Measurements from ENCODE around the gene CDC14B. TPM values are rescaled to one million over a fixed set of nuclear protein-coding genes. Genes with fewer than 3 reads are reported as not detected.

Gene CDC14B
- 41.3 TPM for total RNA-seq

DNA sequence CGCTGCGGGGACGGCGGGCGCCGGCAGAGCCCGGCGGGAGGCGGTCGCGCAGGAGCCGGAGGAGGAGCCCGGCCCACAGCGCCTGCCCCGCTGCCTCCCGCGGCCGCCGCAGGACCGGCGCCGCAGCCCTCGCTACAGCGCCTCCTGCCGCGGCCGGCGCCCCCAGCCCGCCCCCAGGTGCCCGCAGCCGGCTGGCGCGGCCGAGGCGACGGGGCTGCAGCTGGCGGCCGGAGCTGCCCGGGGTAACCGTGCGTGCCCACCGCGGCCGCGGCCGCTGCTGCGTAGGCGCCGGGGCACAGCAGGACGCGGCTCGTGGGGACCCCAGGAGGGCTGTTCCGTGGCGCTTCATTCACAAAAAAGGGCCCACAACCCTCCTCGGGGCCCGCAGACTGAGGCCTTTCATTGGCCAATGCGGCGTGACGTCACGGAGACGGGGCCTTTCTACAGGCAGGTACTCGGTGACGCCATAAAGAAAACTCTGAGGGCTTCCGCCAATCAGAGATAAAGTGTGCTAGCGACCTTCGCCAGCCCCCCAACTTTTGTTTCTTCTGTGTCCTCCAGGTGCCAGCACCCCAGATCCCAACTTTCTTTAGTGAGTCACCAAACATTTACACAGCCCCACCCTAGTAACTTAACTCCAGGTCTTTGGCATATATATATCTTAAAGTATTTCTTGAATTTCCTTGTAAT is at the start of gene CDC14B:
Gene CDC14B (minus strand): TSS at position 353 of the 690 bp plus-strand sequence. CDS start 465 bp downstream, outside the sequence.

DNA sequence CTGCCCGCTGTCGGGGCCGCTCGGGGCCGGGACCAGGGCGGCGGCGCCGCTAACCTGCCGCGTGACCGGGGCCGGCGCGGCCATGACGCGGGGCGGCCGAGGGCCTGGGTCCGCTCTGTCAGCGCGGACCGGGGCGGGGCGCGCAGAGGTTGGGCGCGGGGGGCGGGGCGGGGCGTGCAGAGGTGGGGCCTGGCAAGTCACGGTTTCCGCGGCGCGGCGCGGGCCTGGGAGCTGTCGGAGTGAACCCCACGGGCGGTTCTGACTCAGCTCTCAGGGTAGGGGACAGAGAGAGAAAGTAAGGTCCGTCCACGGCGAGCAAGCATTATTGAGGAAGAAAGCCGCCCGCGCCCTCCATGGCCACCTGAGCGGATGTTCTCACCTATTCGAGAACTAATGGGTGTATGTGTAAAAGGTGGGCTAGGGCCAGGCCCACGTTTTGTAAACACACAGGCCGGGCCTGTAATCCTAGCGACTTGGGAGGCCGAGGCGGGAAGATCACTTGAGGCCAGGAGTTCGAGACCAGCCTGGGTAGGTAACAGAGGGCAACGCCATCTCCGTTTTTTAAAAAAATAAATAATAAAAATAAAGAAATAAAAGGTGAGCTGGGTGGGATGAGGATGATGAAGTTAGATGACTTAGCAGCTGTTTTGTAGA is 35.7 kb upstream of the CDC14B start, which contains the start of gene PRXL2C:
Gene PRXL2C (minus strand): TSS at position 120 of the 654 bp plus-strand sequence. CDS start 36 bp downstream, at position 84.

Other genes starting within 250 kb of the CDC14B start
- 3.5 TPM for gene SLC35D2, start 236.1 kb downstream of the CDC14B start, total RNA-seq
- gene ZNF367, start 201.5 kb downstream of the CDC14B start, total RNA-seq, result 6.2 TPM
- 19.4 TPM for gene HABP4, start 169.7 kb downstream of the CDC14B start, total RNA-seq
- gene PRXL2C, start 35.5 kb upstream of the CDC14B start, total RNA-seq, result 13.4 TPM
- 49.1 TPM for gene ZNF510, start 158.2 kb upstream of the CDC14B start, total RNA-seq
- 27.2 TPM for gene ZNF782, start 234.7 kb upstream of the CDC14B start, total RNA-seq